GM19023 (cell line): Measurements from ENCODE around the gene SUCLG1.
"Not testable (repeated sequence)": the region's sequence is repeated elsewhere in the genome, so short reads cannot be mapped to it uniquely, and the experiment has no call there.

Experiments used
- ATAC-seq: cut with Tn5 transposase; IDR thresholded peaks from one replicate; pipeline ENCODE4 v1.9.1; 2021; ENCODE audit warnings: mild to moderate bottlenecking, moderate library complexity; ENCODE audit not compliant: unreplicated experiment

SUCLG1 gene

DNA sequence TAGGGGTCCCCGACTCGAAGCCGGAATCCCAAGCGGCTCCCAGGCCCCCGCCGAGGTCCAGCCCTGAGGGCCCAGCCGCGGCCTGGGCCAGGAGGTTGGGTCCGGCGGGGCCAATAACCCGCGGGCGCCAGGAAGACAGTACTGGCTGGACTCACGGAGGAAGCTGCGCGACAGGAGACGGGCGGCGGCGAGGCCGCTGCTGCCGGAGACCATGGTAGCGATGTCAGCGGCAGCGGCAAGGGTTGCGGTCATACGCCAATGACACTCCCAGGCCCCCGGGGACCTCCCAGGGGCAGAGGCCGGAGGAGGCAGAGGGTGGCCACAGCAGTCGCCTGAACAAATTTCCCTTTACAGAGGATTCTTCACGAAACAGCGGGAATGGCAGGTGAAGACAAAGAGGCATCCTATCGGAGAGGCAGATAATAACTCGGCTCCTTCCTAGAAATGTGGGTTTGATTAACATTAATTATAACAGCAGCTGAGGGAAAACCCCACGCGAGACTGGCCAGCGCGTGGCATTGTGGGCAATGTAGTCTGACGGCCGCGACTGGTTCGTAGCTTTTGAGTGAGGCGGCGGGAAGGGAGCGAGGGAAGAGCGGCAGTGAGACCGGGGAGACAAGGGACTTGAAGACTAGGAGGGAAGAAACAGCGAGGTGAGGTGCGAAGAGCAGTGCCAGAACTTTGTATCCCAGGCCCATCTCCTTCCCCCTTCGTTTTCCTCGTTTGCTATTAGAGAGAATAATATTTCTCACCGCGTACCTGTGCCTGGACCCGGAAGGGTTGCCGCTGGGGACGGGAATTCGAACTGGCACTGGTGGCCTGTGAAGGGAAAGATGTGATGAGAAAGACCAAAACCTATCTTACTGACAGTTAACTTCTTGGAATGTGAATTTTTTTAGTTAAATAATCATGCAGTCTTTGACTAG is at the start of gene SUCLG1:
TSS of gene SUCLG1 (minus strand) at position 263 of the 926 bp plus-strand sequence. CDS start at position 252, 11 bp downstream.
- peak; percentile 98 for ATAC-seq

DNA sequence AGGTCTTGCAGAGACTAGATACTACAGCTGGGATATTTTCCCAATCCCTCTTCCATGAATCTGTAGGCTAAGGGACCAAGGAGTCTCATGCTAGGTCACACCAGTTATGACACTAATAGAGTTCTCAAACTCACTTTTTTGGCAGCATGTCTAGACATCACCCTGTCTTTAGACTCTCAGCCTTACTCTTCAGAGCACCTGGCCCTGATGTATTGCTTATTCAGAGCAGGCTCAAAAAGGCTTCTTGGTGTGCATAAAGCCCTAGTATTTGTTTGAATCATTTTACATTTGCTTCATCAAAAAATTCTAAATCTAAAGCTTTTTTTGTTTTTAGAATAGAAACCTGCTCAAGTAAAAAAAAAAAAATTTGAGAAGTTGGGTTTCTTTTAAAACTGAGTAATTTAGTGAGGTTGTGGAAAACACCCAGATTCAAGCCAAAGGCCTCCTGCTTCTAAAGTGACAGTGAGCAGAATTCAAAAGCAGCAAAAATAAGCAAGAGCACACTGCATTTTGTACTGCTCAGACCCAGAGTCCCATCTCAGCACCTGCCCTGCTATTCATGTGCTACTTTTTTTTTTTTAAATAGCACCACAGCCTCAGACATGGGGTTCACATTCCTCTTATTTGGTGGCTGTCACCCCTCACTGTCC is 39.2 kb upstream of the SUCLG1 start:
- ATAC-seq, result no peak

DNA sequence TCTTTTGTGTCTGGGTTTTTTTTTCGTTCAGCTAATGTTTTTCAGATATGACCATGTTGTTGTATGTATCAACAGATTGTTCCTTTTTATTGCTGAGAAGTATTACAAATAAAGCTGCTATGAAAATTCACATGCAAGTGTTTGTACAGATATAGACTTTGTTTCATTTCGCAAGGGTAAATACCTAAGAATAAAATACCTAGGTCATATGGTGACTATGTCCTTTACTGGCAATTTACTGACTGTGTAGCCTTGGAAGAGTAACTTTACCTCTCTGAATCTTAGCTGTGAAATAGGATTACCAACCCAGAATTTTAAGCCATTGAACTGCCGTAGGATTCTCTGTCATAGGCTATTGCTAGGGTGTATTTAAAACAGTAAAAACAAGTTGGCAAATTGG is 38.2 kb upstream of the SUCLG1 start:
- ATAC-seq, result no peak

DNA sequence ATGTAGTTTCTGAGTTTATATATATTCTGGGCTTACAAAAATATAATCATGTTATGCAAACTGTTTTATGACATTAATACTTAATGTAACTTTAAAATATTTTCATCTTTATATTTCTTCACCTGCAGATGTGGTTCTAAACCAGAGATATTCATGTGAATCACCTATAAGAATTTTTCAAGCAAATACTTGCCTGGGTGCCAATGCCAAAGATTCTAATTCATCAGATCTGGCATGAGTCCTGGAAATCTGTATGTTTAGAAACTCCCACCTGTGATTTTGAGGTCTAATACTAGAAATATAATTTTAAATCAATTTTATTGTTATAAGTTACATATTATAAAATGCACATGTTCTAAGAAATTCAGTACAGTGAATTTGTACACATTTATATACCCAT is 37.3 kb upstream of the SUCLG1 start:
- no peak for ATAC-seq

DNA sequence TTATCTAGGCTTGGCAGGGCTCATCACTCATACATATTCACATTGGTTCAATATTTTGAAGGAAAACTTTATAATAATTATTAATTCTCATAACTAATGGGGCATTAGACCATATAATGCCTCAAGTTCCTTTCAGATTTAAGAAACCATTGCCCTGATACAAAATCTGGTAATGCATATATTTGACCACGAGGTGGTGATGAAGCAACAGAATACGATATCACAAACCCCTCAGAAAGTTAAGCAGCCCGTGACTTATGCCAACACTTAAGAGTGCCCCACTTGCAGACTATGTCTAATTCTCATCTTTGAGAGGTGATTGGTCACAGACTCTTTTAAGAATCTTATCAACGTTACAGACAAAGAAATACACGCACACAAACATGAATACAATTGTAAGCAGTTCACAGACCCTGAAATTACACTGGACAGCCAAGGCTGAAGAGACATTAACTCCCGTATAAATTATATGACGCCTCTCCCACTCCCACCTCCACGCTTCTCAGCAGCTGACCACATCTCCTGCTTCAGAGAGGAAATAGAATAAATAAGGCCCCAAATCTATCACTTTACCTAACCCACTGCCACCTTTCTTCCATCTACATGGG is 36.6 kb upstream of the SUCLG1 start:
- ATAC-seq, result peak; percentile 81

DNA sequence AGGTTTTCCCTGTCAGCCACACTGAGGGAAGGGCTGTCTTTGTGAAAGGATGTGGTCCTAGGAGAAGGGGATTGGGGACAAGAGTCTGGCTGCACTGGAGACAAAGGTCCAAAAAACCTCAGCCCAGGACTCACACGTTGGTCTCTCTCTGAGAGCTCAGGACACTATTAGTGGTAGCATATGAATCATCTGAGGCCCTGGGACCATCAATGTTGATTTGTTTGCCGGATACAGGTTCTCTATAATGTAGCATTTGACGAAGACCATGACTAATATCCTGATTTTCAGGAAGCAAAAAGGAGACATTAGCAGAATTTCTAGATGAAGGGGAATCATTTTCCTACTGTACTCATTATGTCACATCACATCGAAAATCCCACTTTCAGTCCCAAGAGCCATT is 35.0 kb upstream of the SUCLG1 start:
- no peak for ATAC-seq

DNA sequence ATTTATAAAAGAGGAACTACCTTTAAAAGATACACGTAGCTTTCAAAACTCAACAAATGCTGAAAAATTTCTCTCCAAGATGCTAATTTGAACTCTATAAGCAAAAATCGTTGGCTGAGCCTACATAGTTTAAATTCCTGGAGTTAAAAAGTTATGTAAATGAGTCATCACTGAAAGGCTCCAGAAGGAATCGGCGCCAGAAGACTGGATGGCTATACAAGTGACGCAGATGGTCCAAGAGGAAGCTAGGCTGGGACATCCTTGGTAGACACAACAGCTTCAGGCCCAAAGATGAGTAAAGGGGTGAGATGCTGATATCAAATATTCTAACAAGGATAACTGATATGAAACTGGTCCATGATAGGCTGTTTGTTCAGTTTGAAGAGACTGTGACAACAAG is 34.4 kb upstream of the SUCLG1 start:
- ATAC-seq, result no peak

DNA sequence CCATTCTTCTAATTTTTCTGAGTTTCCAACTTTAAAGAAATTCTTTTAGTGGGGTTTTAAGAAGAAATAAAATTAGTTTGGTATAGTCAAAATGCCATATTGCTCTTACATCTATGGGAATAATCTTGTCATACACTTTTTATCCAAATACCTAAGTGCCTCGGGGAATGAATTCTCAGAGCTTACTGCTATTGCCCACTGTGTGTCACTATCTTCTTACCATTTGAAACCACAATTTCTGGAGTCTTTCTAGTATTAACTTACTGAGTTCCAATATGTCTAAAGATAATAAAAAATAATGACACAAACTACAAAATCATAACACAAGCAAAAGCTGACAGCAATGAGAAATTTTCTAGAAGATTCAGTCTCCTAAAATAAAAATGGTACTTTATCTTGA is 33.5 kb upstream of the SUCLG1 start:
- ATAC-seq, result no peak

DNA sequence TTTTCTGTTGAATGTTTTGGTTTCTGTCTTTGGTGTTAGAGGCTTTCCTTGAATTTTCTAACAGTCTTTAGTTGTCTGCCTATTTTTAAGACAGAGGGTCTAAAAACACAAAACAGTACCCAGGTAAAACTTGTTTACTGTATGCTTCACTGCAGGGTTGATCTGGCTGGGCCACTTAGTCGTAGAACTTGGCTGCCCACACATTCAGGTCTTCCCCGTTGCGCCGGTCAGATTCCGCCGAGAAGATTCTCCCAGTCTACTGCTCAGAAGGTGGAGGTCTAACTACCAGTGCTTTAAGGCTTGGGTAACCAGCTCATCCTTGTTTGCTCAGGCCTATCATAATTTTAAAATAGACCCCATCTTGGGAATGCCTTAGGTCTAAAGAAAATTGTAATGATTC is 32.7 kb upstream of the SUCLG1 start:
- no peak for ATAC-seq

DNA sequence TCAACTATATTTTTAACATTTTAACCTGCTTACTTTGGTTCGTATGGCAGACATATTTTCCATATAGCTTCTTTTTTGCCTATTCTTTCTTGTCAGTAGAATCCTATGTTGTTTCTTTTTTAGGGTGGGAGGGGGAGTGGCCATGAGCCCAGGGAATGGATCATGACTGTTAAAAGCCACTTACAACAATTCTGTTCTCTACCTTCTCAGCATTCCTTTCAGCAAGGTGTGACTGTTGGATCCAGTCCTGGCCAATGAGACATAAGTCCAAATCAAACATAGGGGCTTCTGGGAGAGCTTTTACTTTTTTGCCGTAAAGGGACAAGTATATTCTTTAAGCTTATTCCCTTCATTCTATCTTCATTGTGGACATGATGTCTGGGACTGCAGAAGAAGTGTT is 32.2 kb upstream of the SUCLG1 start:
- ATAC-seq, result no peak

DNA sequence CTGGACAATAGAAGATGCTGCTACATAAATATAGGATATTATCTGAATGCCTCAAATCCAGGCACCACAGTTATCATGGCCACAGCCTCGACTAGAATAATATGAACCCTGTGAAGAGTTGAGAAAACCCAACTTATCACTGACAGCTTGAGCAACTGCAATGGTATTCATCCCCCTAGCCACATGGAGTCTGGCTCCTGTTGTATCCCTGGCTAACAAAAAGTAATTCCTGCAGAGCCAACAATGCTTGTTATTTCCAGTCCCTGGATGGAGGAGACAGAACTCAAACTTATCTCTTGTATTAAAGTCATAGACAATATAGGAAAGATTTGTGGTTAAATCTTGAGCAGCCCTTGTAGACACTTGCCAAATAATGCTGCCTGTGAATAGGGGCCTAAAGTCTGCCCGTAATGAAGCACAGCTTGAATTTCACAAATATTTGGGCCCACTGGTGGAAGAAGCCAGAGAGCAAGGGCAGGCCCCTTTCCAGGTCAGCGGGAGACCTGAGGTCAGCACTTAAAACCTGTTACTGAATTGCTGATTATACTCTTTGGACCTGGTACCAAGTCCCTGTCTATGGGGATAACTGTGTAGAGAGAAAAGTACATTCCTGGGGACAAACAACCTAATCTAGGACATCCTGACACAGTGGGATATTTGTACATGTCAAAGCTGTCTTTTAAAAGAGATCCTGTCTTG is 28.4 kb upstream of the SUCLG1 start:
- ATAC-seq, result no peak

DNA sequence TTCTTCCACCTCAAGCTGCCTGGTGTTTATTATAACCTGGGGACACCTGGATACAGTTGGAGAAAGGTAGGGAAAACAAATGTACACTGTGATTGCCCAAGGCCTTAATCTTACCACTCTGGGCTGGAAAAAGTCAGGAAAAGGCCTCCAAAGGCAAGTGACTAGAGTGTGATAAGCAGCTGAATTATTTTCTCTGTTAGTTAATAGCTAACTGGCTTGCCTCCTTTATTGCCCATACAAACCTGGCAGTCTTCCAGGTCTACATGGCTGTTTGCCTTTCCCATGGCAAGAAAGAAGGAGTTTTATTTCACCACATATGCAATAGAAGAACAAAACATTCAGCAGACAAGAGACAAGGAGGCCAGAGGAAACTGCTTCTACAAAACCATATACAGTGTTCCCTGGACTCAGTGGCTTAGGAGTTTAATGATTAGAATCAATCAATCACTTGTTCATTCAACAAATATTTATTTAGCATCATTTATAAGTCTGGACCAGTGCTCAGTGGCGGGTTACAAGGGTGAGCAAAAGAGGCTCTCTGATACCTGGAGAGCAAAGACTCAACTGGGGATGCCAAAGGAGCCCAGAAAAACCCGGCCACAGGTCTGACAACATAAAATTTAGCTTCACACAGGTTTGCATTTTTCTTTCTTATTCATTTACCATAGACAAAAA is 27.5 kb upstream of the SUCLG1 start:
- no peak for ATAC-seq

DNA sequence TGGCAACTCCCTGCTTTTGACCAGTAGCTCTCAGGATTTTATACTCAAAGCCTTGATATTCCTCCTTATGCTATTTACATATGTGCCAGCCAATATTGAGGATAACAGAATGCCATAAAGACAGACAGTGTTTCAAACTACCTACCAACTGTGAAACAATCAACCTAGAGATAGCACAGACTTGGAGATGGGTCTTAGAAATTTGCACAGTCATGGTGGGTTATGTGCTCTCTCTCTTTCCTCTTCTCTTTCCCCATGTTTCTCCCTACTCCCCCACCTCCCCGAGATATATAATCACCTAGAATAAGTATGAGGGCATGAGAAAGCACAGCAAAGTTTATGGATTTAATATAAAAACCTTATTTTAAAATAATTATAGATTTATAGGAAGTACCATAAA is 24.2 kb upstream of the SUCLG1 start:
- no peak for ATAC-seq

DNA sequence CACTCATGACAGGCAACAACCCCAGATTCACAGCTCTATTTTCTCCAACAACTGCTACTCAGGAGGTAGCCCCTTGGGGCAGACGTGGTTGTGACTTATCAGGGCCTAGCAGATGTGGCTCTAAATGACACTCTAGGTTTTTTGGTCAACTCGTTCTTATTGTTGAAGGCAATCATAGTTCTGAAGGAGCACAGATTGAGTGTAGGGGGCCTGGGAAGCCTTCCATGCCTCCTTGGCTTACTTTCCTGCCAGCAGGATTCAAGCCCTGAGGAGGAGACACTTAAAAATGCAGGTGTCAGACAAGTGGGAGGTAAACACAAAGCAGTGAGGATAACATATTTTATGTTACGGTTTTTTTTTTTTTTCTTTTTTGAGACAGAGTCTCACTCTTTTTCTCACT is 23.5 kb upstream of the SUCLG1 start:
- ATAC-seq, result no peak

DNA sequence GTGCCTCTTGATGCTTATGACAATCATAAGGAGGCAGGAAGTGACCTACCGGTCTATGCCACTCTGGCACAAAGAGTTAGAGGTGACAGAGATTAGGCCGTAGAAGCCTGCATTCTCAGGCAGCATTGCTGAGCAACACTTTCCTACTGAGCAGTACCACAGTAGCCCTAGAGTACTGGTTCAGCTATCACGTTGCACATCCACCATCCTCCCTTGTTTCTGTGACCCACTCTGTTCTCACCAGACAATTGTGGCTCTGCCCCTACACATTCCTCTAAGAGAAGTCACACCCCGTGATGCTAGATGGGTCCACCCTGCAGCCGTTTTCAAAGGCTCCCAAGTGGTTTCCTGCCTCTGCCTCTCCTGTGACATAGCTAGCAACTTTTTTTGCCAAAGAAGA is 22.6 kb upstream of the SUCLG1 start:
- ATAC-seq, result no peak

DNA sequence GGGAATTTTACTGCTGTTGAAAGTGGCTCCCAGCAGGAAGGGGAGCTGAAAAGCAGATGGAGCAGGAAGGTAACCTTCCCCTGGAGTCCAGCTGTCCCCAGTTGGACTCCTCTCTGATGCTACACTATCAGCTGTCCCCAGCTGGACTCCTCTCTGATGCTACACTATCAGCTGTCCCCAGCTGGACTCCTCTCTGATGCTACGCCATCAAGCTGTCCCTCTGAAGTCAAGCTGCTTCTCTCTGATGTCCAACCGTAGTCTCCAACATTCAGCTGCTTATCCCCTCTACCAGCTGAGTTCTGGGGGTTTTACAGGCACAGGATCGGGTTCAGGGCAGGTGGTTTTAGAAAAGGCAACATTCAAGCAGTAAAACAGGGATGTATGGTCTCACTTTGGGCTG is 19.8 kb upstream of the SUCLG1 start:
- no peak for ATAC-seq

DNA sequence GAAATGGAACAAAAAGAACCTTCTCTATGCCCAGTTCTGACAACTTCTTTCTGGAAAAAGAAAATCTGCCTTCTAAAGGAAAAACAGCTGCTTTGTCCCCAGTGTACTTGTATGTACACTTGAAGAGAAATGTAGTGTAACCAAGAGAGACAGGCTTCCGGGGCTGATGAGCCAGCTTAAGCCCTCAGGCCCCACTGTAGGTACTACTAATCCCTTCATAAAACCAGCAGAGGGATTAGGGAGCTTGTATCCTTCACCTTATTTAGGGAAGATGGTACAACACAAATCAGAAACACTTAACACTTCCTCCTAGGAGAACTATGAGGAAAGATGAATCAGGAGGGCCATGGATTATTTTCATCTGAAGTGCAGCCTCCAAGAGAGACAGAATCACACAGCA is 18.8 kb upstream of the SUCLG1 start:
- ATAC-seq, result no peak

DNA sequence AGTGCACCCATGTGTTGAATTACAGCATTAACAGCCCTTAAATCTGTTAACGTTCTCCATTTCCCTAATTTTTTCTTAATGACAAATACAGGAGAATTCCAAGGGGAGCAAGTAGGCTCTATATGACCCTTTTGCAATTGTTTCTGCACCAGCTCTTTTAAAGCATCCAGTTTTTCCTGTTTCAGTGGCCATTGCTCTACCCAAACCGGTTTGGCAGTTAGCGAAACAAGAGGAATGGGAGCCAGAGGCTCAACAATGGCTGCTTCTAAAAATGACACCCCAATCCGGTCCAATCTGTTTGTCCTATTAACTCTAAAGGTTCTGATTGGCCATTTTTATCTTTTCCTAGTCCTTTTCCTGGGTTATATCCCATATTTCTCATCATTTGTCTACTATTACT is 15.1 kb upstream of the SUCLG1 start:
- ATAC-seq, result no peak

DNA sequence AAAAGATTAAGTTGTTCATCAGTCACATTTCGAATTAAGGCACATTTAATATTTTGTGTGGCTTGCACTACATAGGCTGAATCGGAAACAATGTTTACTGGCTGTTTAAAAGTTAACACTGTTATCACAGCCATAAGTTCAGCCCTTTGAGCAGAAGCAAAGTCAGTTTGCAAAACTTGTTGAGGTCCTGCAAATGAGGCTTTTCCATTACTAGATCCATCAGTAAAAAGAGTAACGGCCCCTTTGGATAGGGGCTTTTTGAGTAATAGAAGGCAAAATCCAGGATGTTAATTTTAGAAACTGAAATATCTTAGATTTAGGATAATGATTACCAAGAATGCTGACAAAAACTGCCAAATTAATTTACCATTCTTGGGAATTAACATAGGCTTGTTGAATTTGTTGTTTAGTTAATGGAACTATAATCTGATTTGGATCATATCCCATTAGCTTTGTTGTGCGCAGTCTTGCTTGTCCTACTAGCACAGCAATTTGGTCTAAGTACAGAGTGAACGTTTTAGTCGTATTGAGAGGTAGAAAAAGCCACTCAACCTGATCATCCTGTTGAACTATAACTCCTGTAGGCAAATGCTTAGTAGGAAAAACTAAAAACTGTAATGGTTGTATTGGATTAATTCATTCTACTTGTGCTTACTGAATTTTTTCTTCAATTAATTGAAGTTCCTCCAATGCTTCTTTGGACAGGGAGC is 13.9 kb upstream of the SUCLG1 start:
- ATAC-seq, result no peak

DNA sequence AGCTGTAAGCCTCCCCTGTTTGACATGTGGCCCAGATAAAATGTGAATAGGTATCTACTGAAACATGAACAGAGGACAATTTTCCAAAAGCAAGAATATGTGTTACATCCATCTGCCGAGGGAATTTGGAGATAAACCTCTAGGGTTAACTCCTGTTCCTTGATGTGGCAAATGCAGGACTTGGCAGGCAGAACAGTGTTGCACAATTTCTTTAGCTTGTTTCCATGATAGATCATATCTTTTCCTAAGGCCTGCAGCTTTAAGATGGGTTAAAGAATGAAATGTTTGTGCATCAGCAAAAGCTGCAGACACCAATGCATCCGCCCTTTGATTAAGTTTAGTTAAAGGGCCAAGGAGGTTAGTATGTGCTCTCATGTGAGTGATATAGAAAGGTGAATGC is 13.3 kb upstream of the SUCLG1 start:
- not testable (repeated sequence) for ATAC-seq
